Measurements from ENCODE around the gene SUPT7L.

DNA sequence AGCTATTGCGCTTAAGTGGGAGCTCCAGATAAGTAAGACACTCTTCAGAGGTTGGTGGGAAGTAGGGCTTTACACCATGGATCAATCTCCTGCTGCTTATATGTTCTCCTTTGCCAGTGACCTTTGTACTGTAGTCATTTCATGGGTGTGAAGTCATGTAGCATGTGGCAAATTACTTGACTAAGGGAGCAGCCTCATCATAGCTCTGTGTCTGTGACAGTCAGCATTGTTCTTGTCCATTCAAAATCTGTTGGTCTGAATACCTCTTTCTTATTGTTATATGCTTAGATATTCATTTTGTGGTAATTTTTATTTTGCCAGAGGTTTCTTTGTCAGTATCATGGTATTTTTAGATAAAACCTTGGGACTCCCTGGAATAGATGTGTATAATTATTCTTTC lies 18.4 kb upstream of the SUPT7L start:
- TF ChIP-seq, protein P1, sequence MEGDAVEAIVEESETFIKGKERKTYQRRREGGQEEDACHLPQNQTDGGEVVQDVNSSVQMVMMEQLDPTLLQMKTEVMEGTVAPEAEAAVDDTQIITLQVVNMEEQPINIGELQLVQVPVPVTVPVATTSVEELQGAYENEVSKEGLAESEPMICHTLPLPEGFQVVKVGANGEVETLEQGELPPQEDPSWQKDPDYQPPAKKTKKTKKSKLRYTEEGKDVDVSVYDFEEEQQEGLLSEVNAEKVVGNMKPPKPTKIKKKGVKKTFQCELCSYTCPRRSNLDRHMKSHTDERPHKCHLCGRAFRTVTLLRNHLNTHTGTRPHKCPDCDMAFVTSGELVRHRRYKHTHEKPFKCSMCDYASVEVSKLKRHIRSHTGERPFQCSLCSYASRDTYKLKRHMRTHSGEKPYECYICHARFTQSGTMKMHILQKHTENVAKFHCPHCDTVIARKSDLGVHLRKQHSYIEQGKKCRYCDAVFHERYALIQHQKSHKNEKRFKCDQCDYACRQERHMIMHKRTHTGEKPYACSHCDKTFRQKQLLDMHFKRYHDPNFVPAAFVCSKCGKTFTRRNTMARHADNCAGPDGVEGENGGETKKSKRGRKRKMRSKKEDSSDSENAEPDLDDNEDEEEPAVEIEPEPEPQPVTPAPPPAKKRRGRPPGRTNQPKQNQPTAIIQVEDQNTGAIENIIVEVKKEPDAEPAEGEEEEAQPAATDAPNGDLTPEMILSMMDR (IDR thresholded peaks at IDR 0.05) = no peak
- TF ChIP-seq ZFX (IDR thresholded peaks at IDR 0.05; ENCODE audit: borderline replicate concordance) = no peak
